IPS-18a (cell line): Measurements from ENCODE around the gene LCE1A.
A peak's percentile ranks its signal among the peaks of the same experiment; 100 is the strongest.

Source experiments
- H3K27ac ChIP-seq: one replicate; pipeline ENCODE4 v1.5.1; 2013; ENCODE audit warnings: low read length
- H3K27me3 ChIP-seq: one replicate; pipeline ENCODE4 v1.6.1; 2013; ENCODE audit warnings: mild to moderate bottlenecking, low read length; ENCODE audit not compliant: control insufficient read depth, insufficient read depth
- H3K36me3 ChIP-seq: one replicate; pipeline ENCODE4 v1.6.1; 2013; ENCODE audit warnings: low read depth, low read length; ENCODE audit not compliant: control insufficient read depth
- H3K4me1 ChIP-seq: one replicate; pipeline ENCODE4 v1.6.1; 2013; ENCODE audit warnings: low read depth, low read length; ENCODE audit not compliant: control insufficient read depth
- H3K4me3 ChIP-seq: one replicate; pipeline ENCODE4 v1.5.1; 2013; ENCODE audit warnings: low read length
- H3K9ac ChIP-seq: one replicate; pipeline ENCODE4 v1.6.1; 2013; ENCODE audit warnings: mild to moderate bottlenecking, low read length, moderate library complexity
- H3K9me3 ChIP-seq: one replicate; pipeline ENCODE4 v1.6.1; 2013; ENCODE audit warnings: low read depth, low read length; ENCODE audit not compliant: control insufficient read depth

Gene LCE1A

GRCh38 chr1:152870831-152871730 is 43.8 kb downstream of the LCE1A start:
- H3K9me3 ChIP-seq, result no peaks in the 10 kb centered on the region
- no peaks in the 10 kb centered on the region for H3K27me3 ChIP-seq
- H3K4me3 ChIP-seq, result peak overlapping the region; percentile 18
- H3K9ac ChIP-seq, result no peak overlapping the region
- H3K4me1 ChIP-seq, result no peaks in the 10 kb centered on the region
- H3K36me3 ChIP-seq, result no peaks in the 10 kb centered on the region
- no peak overlapping the region for H3K27ac ChIP-seq

GRCh38 chr1:152871731-152872126 is 44.5 kb downstream of the LCE1A start:
- no peaks in the 10 kb centered on the region for H3K4me1 ChIP-seq
- no peak overlapping the region for H3K4me3 ChIP-seq
- no peak overlapping the region for H3K9ac ChIP-seq
- H3K27ac ChIP-seq, result no peak overlapping the region
- H3K9me3 ChIP-seq, result peaks cover 4% of the 10 kb centered on the region
- no peaks in the 10 kb centered on the region for H3K36me3 ChIP-seq
- no peaks in the 10 kb centered on the region for H3K27me3 ChIP-seq

- peaks cover 4% of the 10 kb centered on the region for H3K9me3 ChIP-seq
- no peaks in the 10 kb centered on the region for H3K27me3 ChIP-seq
- no peaks in the 10 kb centered on the region for H3K36me3 ChIP-seq
- no peak overlapping the region for H3K4me3 ChIP-seq
- H3K9ac ChIP-seq, result no peak overlapping the region
- H3K4me1 ChIP-seq, result no peaks in the 10 kb centered on the region
- no peak overlapping the region for H3K27ac ChIP-seq
Observed at GRCh38 chr1:152873495-152873894, 46.2 kb downstream of the LCE1A start.

GRCh38 chr1:152876827-152877226 is 49.6 kb downstream of the LCE1A start:
- no peak overlapping the region for H3K9ac ChIP-seq
- H3K9me3 ChIP-seq, result peaks cover 16% of the 10 kb centered on the region
- H3K27me3 ChIP-seq, result no peaks in the 10 kb centered on the region
- H3K36me3 ChIP-seq, result no peaks in the 10 kb centered on the region
- H3K27ac ChIP-seq, result no peak overlapping the region
- H3K4me3 ChIP-seq, result no peak overlapping the region
- no peaks in the 10 kb centered on the region for H3K4me1 ChIP-seq
